Activated T-cell treated with anti-CD3 and anti-CD28 coated beads, Interleukin-2, amount 50 U/mL, for 4 hours (primary cell): ENCODE measurements around the gene PRKAR2B. TPM values are rescaled to one million over a fixed set of nuclear protein-coding genes. Genes with fewer than 3 reads are reported as not detected.
"Not testable (repeated sequence)": the region's sequence is repeated elsewhere in the genome, so short reads cannot be mapped to it uniquely, and the experiment has no call there.

Source experiments
- ATAC-seq, 2 donors: fragments of 200-7000 bp; cut with Tn5 transposase; one replicate each; pipeline ENCODE4 v1.10.0; 2021
- DNase-seq: peaks from one replicate; pipeline ENCODE4 v3.0.0-alpha.2; 2020
- H3K27me3 Mint-ChIP-seq: one replicate; pipeline ENCODE4 v1.8.0; 2021; ENCODE audit warnings: low read depth, mixed read lengths
- H3K36me3 Mint-ChIP-seq: one replicate; pipeline ENCODE4 v1.8.0; 2022; ENCODE audit warnings: mixed read lengths; ENCODE audit not compliant: insufficient read depth
- H3K4me1 Mint-ChIP-seq: one replicate; pipeline ENCODE4 v1.8.0; 2021; ENCODE audit warnings: low read depth, mixed read lengths
- H3K4me3 Mint-ChIP-seq: one replicate; pipeline ENCODE4 v1.8.0; 2021; ENCODE audit warnings: mild to moderate bottlenecking, moderate library complexity, mixed read lengths
- H3K9me3 Mint-ChIP-seq: one replicate; pipeline ENCODE4 v1.8.0; 2021; ENCODE audit warnings: mixed read lengths
- total RNA-seq, 3 donors: library from RNA; stranded (reverse); gene quantifications; one replicate each; pipeline ENCODE4 v1.2.1, GENCODE V29; 2021

The PRKAR2B gene
- total RNA-seq, 3 donors from 2014 or later: 0.58 to 1.0 (median 0.60) TPM

DNA sequence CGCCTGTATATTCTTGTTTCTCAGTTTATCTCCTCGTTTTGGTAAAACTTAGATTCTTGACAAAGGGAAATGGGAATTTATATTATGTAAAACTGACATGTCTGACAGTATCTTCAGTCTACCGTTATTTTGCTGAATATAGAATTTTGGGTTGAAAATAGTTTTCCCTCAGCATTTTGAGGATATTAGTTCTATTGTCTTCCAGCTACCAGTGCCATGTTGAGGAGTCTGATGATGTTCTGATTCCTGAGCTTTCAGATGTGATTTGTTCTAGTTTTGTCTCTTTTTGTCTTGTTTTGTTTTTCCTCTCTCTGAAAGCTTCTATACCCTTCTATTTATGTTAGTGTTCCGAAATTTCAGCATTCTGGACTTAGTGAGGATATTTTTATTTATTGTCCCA is 8.0 kb upstream of the PRKAR2B start:
- ATAC-seq: no peak
- DNase-seq: no peak
- Mint-ChIP-seq H3K9me3 (peaks cover 3% of the 10 kb centered on the region), H3K36me3 (no peaks in the 10 kb centered on the region), H3K4me1 (peaks cover 2% of the 10 kb centered on the region), H3K4me3 (no peak overlapping the region), H3K27me3 (no peaks in the 10 kb centered on the region)

DNA sequence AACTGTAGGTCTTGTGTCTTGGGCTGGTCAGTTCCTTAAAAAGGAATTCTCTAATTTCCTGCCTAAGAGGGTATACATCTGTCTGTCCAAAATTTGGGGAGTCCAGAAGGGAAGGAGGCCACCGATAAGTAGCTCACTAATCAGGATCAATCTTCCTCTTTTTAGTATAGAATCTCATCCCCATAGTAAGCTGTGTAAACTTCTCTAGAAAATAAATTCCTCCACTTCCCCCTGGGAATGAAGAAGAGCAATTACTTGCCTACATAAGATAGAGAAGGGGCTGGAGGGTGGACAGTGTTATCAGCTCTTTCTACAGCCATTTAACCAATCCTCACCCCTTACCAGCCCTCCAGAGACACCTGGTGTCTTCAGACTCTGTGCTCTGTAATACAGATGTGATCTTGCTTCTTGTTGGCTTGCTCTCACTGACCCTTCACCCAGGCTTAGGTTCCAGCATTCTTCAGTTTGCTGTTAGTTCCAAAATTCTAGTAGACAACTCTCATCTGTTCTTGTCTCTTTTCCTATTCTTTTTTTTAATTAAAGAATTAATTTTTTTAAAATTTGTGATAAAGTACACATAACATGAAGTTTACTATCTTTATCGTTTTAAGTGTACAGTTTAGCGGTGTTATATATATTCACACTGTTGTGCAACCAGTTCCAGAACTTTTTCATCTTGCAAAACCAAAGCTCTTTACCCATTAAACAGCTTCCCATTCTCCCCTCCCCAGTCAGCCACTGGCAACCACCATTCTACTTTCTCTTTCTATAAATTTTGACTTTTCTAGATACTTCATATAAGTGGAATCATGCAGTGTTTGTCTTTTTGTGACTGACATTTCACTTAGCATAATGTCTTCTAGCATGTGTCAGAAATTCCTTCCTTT is 6.5 kb upstream of the PRKAR2B start:
- Mint-ChIP-seq H3K9me3 (peaks cover 3% of the 10 kb centered on the region), H3K27me3 (no peaks in the 10 kb centered on the region), H3K36me3 (no peaks in the 10 kb centered on the region), H3K4me3 (no peak overlapping the region), H3K4me1 (peaks cover 2% of the 10 kb centered on the region)
- no peak for DNase-seq
- no peak for ATAC-seq

DNA sequence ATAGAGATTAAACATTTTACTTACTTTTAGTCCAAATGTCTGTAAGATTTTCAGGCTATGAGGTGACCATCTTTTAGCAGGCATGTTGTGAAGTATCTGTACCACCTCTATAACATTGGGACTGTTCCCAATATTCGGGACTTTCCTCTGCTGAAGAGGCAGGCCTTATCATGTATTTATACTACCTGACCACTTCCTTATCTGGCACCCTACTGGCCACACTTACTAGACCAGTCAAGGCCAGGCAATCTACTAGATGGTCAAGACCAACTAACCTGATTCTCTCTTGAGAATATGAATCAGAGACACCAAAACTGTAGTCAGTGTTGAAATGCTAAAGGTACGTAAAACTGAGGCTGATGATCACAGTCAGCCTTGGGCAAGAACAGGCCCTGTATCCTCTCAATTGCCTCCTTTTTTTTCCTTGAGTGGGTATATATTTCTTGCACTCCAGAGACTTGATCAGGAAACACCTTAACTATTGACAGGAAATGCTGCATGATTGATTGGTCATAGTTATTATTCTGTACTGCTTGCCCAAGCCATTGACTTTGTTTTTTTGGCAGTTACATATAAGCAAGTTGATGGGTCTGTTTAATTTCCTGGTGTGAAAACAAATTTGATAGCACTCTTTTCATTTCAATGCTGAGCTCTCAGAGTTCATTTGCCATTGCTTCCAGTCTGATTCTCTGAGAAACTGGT is 5.2 kb upstream of the PRKAR2B start:
- Mint-ChIP-seq H3K9me3 (peaks cover 3% of the 10 kb centered on the region), H3K4me1 (peaks cover 6% of the 10 kb centered on the region), H3K27me3 (no peaks in the 10 kb centered on the region), H3K4me3 (no peak overlapping the region), H3K36me3 (no peaks in the 10 kb centered on the region)
- ATAC-seq (no peak), DNase-seq (no peak)

DNA sequence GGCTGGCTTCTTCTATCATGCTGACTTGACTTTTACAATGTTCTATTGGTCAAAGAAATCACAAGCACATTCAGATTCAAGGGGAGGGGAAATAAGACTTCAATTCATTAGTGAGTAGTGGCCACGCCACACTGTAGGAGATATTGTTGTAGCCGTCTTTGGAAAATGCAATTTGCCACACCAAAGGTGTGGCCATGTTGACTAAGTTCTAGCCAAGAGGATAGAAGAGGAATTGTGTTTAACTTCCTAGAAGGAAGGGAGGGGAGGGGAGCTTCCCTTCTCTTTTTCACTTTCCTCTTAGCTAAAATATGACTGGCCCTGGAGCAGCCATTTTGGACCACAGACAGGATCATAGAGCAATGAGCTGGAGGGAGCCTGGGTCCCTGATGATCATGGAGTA is 3.4 kb upstream of the PRKAR2B start:
- H3K9me3 Mint-ChIP-seq: peaks cover 3% of the 10 kb centered on the region
- no peaks in the 10 kb centered on the region for H3K36me3 Mint-ChIP-seq
- ATAC-seq: no peak
- H3K4me3 Mint-ChIP-seq: no peak overlapping the region
- peaks cover 15% of the 10 kb centered on the region for H3K4me1 Mint-ChIP-seq
- H3K27me3 Mint-ChIP-seq: peaks cover 9% of the 10 kb centered on the region
- no peak for DNase-seq

DNA sequence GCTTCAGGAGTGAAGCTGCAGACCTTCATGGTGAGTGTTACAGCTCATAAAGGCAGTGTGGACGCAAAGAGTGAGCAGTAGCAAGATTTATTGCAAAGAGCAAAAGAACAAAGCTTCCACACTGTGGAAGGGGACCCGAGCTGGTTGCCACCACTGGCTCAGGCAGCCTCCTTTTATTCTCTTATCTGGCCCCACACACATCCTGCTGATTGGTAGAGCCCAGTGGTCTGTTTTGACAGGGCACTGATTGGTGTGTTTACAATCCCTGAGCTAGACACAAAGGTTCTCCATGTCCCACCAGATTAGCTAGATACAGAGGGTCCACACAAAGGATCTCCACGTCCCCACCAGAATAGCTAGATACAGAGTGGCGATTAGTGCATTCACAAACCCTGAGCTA is 2.7 kb upstream of the PRKAR2B start:
- H3K9me3 Mint-ChIP-seq, H3K36me3 Mint-ChIP-seq, H3K4me3 Mint-ChIP-seq, DNase-seq, ATAC-seq: not testable (repeated sequence)
- Mint-ChIP-seq H3K27me3 (peaks cover 14% of the 10 kb centered on the region), H3K4me1 (peaks cover 15% of the 10 kb centered on the region)

DNA sequence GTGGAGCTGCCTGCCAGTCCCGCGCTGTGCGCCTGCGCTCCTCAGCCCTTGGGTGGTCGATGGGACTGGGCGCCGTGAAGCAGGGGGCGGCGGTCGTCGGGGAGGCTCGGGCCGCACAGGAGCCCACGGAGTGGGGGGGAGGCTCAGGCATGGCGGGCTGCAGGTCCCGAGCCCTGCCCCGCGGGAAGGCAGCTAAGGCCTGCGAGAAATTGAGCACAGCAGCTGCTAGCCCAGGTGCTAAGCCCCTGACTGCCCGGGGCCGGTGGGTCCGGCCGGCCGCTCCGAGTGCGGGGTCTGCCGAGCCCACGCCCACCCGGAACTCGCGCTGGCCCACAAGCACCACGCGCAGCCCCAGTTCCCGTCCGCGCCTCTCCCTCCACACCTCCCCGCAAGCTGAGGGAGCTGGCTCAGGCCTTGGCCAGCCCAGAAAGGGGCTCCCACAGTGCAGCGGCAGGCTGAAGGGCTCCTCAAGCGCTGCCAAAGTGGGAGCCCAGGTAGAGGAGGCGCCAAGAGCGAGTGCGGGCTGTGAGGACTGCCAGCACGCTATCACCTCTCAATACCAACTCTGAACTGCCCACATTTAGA is 2.1 kb upstream of the PRKAR2B start:
- H3K4me3 Mint-ChIP-seq, H3K9me3 Mint-ChIP-seq, H3K36me3 Mint-ChIP-seq, DNase-seq, ATAC-seq: not testable (repeated sequence)
- H3K4me1 Mint-ChIP-seq: peaks cover 15% of the 10 kb centered on the region
- H3K27me3 Mint-ChIP-seq: peaks cover 21% of the 10 kb centered on the region

DNA sequence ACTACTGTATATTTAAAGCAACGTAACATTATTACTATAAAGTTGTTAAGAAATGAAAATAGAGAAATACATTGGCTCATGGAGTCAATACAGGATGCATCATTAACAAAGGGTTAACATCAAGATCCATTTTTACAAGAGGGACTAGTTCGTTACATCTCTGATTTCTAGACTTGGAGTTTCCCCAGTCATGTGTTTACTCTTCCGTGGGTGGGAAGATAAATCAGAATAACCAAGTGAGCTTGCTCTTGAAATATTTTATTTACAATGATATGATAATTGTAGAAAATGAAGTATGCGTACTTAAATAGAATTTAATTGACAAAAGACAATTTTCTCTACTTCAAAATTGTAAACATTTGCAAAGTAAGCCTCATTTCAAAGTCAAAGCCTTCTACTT is 1.0 kb upstream of the PRKAR2B start:
- peak overlapping the region; percentile 81 for H3K4me3 Mint-ChIP-seq
- ATAC-seq (no peak), DNase-seq (no peak)
- peaks cover 15% of the 10 kb centered on the region for H3K4me1 Mint-ChIP-seq
- H3K36me3 Mint-ChIP-seq: no peaks in the 10 kb centered on the region
- peaks cover 30% of the 10 kb centered on the region for H3K27me3 Mint-ChIP-seq
- no peaks in the 10 kb centered on the region for H3K9me3 Mint-ChIP-seq

DNA sequence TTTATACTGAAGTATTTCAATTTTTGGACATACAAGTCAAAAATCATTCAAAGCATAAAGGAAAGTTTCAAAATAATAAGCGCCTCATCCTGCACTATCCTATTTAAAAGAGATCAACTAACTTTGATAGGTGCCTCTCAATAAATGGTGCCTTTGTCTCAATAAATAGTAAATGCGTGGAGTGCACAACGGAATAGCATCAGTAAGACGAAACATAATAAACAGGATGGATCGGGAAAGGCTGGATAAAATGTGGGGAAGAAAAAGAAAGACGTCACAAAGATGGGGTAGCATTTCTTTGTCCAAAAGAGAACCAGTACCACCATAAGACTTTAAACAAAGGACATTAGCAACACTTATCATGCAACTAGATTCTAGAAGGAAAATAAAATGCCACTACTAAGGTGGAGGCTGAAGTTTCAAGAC is 571 bp upstream of the PRKAR2B start:
- ATAC-seq (no peak), DNase-seq (no peak)
- H3K4me1 Mint-ChIP-seq: peaks cover 15% of the 10 kb centered on the region
- peak overlapping the region; percentile 81 for H3K4me3 Mint-ChIP-seq
- no peaks in the 10 kb centered on the region for H3K9me3 Mint-ChIP-seq
- peaks cover 35% of the 10 kb centered on the region for H3K27me3 Mint-ChIP-seq
- no peaks in the 10 kb centered on the region for H3K36me3 Mint-ChIP-seq

DNA sequence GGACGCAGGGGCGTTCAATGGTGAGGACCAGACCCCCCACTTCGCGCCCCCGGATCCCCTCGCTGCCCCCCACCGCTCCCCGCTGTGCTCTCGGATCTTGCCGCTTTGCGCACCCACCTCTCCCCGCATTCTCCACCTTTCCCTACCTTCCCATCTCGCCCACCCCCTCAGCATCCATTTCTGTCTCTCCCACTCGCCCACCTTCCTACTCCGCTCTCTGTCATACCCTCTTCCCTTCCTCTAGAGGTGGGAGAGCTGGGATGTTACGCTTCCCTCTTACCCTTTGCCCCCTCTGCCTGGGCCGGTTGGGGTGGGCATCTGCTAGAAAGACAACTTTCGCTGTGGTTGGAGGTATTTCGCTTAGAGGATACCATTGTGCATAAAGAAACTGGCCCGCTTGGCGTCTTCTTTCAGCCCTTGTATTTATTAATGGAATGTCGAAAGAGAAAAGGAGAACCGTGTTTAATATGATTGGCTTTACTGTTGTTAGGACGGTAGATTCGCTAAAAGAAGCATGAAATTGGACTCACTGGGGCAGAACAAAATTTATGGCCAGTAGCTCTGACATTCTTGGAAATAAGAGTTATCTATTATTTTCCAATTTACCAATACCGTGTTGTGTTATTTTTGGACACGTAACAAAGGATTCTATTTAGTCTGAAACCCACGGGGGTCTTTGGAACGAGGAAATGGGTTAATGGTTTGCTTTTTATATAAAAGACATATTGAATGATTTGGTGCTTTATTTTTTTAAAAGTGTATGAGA is 873 bp downstream of the PRKAR2B start:
- DNase-seq (no peak), ATAC-seq (no peak)
- no peaks in the 10 kb centered on the region for H3K9me3 Mint-ChIP-seq
- peaks cover 40% of the 10 kb centered on the region for H3K27me3 Mint-ChIP-seq
- peak overlapping the region; percentile 84 for H3K4me3 Mint-ChIP-seq
- peaks cover 13% of the 10 kb centered on the region for H3K4me1 Mint-ChIP-seq
- H3K36me3 Mint-ChIP-seq: no peaks in the 10 kb centered on the region

DNA sequence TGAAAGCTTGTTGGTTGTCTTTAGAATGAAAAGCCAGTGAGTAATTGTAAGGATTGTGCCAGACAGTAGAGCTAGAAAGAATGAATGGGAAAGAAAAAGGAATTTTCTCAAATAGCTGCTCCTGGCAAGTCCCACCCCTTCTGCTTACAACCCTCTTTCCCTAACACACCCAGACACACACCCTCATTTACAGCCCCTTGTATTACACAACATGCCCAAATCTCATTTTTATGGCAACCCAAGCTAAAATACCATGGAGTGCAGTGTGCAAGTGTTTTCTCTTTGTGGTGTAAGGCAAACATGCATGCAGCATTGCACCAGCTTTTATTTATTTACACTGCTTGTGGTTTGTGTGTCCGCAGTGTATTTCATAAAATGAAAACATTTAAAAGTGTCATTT is 1.5 kb downstream of the PRKAR2B start:
- Mint-ChIP-seq H3K27me3 (peaks cover 42% of the 10 kb centered on the region), H3K9me3 (no peaks in the 10 kb centered on the region), H3K4me1 (peaks cover 13% of the 10 kb centered on the region), H3K36me3 (no peaks in the 10 kb centered on the region), H3K4me3 (peak overlapping the region; percentile 84)
- ATAC-seq (no peak), DNase-seq (no peak)

DNA sequence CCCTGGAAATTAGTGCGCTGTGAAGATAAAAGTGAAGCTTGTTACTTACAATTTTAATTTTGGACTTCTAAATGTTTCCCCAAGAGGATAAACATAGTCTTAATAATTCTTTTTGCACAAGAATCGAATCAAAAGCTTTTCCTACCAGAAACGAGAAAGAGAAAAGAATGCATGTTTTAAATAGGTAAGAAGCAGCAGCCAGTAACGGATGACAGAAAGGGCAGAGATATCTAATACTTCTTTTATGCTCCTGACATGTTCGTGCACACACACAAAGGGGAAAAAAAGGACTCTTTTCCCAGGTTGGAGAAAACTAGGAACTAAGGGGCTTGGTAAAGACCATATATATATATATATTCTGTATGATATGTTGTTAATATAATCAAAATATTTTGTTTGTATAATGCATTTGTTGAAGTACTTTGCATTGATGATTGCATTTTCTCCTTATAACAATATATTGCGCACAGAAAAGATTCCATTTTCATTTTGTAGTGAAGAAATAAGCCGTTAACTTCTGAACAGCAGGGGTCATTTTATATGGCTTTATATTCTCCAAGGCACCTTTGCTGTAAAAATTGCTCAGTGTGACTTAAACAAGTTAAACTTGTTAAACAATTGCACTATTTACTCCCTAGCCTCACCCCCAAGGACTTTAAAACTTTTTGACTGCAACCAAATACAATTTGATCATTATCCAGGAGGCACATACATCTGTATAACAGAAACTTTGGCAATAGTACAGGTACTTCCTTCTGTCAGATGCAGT is 2.2 kb downstream of the PRKAR2B start:
- H3K4me3 Mint-ChIP-seq: no peak overlapping the region
- no peak for DNase-seq
- H3K9me3 Mint-ChIP-seq: no peaks in the 10 kb centered on the region
- H3K4me1 Mint-ChIP-seq: peaks cover 18% of the 10 kb centered on the region
- H3K27me3 Mint-ChIP-seq: peaks cover 42% of the 10 kb centered on the region
- no peak for ATAC-seq
- H3K36me3 Mint-ChIP-seq: no peaks in the 10 kb centered on the region

DNA sequence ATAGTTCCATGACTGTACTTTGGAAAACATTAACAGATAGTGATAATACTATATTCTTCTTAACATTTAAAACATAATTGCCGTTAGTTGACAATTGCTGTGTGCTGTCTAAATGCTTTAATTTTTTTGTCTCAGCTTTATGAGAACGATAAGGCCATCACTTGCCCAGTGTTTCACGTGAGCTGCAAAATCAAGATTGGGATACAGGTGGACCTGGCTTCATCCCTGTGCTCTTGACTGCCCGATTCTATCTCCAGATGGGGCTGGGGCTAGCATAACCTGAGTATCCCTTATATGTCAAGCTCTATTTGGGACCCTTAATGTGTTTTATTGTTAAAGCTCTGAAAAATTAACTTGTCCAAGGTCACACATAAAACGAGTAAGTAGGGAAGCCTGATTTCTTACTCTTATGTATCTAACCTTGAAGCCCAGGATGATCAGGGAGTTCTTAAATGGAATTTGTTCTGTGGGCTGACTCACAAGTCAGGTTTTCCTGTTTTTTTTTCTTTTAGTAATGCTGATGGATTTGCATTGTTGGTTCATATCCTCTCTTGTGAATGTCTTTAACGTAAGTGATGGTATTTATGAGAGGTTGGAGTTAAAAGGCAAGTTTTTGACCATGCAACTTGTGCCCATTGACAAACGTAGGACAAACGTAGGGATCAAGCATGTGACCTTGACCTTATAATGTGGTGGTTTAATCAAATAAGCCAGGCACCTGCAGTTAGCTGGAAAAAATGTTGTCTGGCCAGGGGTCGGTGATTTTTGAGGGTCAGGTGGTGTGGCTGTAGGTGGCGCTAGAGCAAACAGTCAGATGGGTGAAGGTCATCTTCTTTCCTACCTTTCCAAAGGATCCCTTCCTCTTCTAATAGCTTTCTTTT is 3.6 kb downstream of the PRKAR2B start:
- peaks cover 18% of the 10 kb centered on the region for H3K4me1 Mint-ChIP-seq
- H3K4me3 Mint-ChIP-seq: no peak overlapping the region
- H3K9me3 Mint-ChIP-seq: no peaks in the 10 kb centered on the region
- ATAC-seq (no peak), DNase-seq (no peak)
- H3K27me3 Mint-ChIP-seq: peaks cover 42% of the 10 kb centered on the region
- no peaks in the 10 kb centered on the region for H3K36me3 Mint-ChIP-seq
